IPS-18c (cell line): Measurements from ENCODE around the gene DALRD3.

Source experiments
- H3K4me3 ChIP-seq: 2 replicates; pipeline ENCODE4 v1.7.0; 2013; ENCODE audit warnings: low read depth, mild to moderate bottlenecking, low read length, moderate library complexity; ENCODE audit not compliant: insufficient read depth
- H3K9me3 ChIP-seq: one replicate; pipeline ENCODE4 v1.6.1; 2013; ENCODE audit warnings: mild to moderate bottlenecking, low read length, moderate library complexity; ENCODE audit not compliant: control insufficient read depth, insufficient read depth

Gene DALRD3

DNA sequence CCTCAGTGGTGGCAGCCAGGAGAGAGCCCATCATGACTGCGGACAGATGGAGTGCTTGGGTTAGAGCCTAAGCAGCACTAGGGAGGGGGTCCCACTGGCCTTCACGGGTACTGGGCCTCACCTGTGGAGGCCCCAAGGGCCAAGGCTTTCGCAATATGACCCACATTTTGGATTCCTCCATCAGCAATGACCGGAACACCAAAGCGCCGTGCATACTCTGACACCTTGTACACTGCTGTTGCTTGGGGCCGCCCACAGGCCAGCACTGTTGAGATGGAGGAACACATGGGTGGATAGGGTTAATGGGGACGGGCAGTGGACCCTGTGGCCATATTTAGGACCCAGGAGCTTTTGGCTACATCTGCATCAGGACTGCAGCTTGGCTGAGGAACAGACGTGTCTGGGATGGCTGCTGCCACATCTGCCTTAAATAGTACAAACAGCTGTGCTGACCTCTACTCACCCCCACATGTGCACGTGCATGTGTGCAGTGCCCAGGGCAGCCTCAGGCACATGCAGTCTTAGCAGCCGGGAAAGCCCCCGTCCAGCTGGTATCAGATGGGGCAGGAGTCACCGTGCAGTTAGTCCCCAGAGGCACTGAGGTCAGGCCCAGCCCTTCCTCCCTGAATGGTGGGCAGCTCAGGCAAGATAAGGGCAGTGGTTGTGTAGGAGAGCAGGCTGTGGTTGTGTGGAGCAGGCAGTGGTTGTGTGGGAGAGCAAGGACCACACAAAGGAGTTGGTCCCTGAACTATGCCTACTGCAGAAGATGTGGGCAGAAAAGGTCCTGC lies 6.8 kb upstream of the DALRD3 start:
- no peaks in the 10 kb centered on the region for H3K9me3 ChIP-seq
- no peak overlapping the region for H3K4me3 ChIP-seq

DNA sequence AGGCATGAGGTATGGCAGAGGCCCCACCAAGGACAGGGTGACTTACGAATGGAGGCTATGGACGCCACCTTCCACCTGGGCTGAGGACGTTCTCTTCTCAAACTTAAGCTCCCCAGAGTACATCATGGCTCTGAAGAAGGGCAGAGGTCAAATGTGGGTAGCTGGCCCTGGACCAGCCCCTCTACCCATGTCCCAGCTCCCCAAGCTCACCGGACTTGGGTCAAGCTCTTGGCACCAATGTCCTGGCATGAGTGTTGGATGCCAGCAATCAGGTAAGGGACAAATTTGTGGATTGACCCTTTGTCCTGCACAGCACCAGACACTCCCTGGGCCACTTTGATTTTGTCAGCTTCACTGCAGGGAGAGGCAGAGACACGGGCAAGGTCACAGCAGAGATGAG lies 6.1 kb upstream of the DALRD3 start:
- Histone ChIP-seq H3K9me3 (no peaks in the 10 kb centered on the region), H3K4me3 (no peak overlapping the region)

DNA sequence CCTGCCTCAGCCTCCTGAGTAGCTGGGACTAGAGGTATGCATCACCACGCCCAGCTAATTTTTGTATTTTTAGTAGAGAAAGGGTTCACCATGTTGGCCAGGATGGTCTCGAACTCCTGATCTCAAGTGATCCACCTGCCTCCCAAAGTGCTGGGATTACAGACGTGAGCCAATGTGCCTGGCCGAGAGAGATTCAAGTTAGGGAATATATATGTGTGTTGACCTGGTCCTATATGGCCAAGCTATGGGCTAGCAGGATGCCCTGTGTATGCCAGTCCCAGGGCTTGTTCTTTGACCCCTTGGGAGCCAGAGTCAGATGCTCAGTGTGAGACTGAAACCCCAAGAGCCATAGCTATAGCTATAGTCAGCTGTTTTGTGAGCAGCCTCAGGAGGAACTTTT lies 5.4 kb upstream of the DALRD3 start:
- no peak overlapping the region for H3K4me3 ChIP-seq
- H3K9me3 ChIP-seq: no peaks in the 10 kb centered on the region

DNA sequence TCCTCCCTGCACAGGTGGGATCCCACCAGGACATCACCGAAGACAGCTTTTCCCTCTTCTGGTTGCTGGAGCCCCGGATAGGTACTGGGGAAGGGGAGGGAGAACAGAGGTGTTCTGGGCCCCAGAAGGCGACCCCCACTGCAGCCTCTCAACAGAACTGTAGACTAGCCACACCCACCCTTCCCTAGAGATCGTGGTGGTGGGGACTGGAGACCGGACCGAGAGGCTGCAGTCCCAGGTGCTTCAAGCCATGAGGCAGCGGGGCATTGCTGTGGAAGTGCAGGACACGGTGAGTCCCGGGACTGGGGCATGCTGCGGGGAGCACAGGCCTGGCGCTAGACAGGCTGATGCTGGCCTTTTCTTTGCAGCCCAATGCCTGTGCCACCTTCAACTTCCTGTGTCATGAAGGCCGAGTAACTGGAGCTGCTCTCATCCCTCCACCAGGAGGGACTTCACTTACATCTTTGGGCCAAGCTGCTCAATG lies 4.3 kb upstream of the DALRD3 start:
- Histone ChIP-seq H3K4me3 (peak overlapping the region; percentile 99), H3K9me3 (no peaks in the 10 kb centered on the region)

DNA sequence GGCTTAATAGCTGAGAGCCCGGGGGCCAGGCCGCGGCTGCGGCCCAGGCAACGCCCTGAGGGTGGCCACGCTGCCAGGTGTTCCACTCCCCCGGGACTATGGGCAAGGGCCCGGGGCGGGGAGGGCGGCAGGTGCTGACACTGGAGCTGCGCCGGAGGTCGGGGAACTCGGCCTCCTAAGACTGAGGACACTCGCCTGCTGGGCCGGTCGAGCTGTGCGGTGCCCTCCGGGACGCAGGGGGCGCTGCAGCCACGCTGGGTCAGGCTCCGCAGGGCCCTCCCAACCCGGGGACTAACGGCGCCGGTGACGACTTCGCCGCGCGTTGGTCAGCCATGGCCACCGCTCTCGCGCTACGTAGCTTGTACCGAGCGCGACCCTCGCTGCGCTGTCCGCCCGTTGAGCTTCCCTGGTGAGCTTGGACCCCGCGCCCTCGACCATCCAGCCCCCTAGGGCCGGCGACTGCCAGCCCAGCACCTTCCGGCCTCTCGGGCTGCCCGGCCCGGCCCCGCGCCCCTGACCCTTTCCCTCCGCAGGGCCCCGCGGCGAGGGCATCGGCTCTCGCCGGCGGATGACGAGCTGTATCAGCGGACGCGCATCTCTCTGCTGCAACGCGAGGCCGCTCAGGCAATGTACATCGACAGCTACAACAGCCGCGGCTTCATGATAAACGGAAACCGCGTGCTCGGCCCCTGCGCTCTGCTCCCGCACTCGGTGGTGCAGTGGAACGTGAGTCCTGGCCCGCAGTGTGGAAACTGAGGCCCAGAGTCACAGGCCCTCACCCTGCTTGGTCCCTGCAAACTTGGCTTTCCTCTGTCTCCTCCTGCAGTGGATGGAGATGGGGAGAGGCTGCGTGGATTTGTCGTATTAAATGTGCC lies 3.7 kb upstream of the DALRD3 start, which contains the start of gene NDUFAF3:
NDUFAF3 (plus strand) TSS at position 309 of the 875 bp plus-strand sequence; CDS start at position 333, 24 bp downstream.
- peak within 1 kb of the TSS; percentile 99 for H3K4me3 ChIP-seq
- H3K9me3 ChIP-seq: no peaks in the 10 kb centered on the region

DNA sequence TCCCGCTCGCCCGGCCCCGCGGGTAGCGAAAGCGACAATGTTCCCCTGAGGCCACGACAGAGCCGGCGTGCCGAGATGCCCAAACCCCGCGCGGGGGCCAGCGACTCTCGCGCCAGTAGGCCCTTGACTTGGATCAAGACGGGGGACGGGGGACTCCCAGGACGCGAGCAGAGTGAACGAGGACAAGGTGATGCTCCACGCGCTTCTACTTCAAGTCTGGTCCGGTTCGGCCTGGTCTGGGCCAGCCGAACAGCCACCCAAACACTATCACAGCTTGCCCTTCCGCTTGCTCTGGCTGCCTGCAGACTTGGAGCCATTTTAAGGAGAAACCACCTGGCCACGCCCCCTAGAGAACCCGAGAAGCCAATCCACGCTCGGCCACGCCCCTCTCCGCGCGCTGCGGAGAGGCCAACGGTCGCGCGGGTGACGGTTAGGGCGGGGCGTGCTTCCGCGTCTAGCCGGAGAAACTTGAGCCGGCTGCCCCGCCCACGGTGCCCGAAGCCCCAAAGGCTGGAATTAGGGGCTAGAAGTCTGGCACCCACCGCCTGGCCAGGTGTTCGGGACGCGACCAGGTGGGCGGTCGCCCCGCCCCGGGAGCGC lies 2.9 kb upstream of the DALRD3 start:
- H3K9me3 ChIP-seq: no peaks in the 10 kb centered on the region
- H3K4me3 ChIP-seq: peak overlapping the region; percentile 99

DNA sequence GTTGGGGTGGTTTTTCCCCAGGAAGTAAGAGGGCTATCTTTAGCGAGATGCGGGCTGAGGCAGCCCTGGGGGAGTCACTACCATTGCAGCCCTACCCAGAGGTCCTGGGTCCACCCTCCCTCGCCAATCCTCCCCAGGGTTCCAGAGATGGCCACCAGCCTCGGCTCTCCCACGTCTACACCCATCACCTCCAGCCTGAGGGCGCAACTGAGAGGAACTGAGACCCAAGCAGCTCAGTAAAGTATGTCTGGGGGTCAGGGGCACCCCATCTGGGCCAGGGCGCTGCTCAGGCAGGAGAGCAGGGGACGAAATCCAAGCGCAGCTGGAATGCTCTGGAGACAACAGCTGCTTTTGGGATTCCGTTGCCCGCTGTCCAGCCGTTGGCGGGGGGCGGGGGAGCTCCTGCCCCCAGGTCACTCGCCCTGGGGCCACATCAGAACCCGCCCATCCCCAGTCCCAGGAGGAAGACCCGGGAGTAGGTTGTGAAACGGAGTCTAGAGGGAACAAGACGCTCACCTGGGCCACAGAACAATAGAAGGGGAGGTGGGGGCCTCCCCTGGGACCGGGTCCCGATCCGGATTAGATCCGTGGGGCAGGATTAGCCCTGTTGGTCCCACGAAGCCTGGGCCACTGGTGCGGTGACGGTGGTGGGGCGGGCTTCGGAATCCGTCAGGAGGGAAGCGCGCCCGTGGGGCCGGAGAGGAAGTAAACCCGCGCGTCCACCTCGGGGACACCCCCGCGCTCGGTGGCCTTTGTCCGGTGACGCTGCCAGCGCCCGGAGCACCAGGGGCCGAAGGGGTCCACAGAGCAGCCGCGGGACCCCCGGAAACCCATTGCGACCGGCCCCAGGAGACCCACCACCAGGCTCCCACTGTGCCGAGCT lies 2.2 kb upstream of the DALRD3 start:
- H3K9me3 ChIP-seq: no peaks in the 10 kb centered on the region

DNA sequence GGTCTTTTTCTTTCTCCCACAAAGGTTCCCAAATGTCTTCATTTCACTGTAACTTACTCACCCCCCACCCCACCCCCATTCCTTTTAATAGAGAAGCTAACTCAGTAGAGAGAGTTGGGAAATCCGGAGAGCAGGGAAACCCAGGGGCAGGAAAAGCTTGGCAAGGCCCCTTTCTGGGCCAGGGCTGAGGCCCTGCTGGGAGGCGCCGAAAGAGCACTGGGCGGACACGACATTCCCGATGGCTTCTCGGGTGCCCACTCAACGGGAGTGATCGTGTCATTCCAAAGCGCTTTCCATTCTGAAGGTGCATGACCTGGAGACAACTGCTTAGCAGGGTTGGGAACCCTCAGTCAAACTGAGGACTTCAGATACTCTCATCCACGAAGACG lies 1.6 kb upstream of the DALRD3 start:
- H3K9me3 ChIP-seq: no peaks in the 10 kb centered on the region
- peak overlapping the region; percentile 99 for H3K4me3 ChIP-seq

More for the DNA sequence above, 2.2 kb upstream of the DALRD3 start:
- H3K4me3 ChIP-seq: peak overlapping the region; percentile 99

DNA sequence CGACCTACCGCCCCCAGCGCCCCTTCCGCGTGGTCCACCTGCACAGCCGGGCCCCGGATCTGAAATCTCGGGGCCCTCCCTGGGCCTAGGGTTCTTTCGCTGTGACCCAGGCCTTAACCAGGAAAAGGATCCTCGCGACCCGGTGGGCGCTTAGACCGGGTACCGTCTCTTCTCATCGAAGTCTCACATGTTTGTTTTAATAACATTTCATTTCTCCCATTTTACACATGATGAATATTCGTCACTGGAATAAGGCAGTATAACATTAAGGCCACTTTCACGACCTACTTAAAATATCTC lies 277 bp upstream of the DALRD3 start:
- Histone ChIP-seq H3K9me3 (no peaks in the 10 kb centered on the region), H3K4me3 (peak overlapping the region; percentile 91)

DNA sequence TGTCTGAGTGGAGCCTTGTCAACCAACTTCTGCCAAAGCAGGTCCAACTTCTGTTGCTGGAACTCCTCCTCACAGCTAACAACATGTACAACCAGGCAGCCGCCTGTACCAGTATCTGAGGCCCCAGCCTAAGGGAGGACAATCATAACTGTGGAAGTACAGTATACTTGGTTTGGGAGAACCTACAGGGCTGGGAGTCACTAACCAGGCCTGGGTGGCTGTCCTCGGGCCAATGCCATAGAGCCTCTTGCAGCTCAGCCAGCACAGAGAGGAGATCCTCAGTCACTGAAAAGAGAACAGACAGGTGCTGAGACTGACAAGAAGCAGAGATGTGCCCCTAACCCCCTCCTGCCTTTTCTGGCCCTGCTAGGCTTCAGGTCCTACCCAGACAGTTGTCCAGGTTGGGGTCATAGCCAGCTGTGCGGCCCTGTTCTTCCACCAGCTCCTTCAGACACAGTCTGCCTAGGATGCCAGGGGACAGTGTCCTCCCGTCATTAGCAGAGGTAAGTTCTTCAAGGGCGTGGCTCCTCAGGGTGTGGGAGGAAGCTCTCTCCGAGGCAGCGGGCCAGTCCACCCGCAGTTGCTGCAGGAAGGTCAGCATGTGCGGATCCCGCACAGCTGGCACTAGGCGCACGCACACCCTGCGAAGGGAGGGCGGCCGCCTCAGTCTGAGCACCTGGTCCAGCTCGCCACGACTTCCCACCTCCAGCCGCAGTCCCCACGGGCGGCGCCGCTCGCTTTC lies 980 bp downstream of the DALRD3 start:
- Histone ChIP-seq H3K9me3 (no peaks in the 10 kb centered on the region), H3K4me3 (peak overlapping the region; percentile 91)

DNA sequence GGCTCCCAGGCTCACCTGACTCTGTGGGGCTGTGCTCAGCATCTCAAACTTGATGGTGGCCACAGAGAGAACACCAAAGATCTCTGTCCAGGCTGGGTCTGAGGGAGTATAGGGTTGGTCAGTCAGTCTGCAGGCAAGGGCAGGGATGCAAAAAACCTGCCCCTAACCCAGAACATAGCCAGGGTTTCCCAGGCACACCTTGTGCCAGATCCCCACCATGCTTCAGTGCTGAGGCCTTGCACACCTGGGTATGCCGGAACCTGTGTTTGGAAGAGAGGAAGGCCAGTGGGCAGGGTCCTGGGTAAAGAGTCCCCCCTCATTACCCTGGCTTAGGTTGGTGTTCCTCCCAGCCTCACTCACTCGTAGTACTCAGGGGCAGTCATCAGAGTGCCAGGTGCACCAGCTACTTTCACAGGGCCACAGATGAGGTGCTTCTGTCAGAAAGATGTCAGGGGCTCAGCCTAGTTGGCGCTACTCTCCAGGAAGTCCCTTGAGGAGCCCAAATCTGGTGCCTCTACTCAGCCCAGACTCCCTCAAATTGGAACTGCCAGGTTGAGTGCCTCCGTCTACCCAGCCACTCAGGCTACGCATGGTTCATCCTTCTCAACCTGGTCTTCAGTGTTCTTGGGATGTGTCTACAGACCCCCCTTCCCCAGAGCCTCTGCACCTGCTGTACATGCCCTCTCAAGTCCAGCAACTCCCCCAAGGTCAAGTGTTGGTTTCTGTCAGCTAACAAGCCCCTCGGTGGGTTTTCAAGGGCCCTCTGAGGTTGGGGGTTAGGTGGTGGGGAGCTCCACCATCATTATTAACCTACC lies 1.8 kb downstream of the DALRD3 start:
- Histone ChIP-seq H3K9me3 (no peaks in the 10 kb centered on the region), H3K4me3 (no peak overlapping the region)

DNA sequence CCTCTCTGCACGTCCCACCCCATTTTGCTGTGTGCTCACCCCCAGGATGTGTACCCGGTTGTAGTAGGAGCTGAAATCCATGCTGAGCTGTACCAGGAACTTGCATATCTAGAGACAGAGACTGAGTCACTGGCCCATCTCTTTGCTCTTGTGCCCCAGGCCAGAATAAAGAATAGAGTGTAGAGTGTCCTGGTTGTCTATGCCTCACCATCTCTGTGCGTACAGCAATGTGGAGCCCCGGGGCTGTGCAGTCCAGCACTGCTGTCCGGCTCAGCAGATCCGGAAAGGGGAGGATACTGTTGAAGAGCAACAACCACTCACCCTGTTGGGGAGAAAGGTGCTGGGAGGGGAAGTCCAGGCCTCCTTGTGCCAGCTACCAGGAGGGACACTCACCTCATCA lies 2.6 kb downstream of the DALRD3 start:
- H3K4me3 ChIP-seq: no peak overlapping the region
- H3K9me3 ChIP-seq: no peaks in the 10 kb centered on the region

DNA sequence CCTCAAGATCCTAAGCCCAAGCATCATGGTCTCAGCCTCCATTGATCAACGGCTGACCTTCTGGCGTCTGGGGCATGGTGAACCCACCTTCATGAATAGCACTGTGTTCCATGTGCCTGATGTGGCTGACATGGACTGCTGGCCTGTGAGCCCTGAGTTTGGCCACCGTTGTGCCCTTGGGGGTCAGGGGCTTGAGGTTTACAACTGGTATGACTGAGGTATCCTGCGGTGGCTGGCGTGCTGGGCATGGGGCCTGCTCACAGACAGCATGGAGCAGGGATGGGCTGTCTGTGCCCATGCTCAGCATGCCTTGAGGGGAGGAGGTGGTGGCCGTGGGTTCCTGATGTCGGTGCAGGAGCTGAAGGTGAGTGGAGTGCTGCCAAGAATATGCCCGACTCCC lies 3.3 kb downstream of the DALRD3 start:
- Histone ChIP-seq H3K4me3 (no peak overlapping the region), H3K9me3 (no peaks in the 10 kb centered on the region)

DNA sequence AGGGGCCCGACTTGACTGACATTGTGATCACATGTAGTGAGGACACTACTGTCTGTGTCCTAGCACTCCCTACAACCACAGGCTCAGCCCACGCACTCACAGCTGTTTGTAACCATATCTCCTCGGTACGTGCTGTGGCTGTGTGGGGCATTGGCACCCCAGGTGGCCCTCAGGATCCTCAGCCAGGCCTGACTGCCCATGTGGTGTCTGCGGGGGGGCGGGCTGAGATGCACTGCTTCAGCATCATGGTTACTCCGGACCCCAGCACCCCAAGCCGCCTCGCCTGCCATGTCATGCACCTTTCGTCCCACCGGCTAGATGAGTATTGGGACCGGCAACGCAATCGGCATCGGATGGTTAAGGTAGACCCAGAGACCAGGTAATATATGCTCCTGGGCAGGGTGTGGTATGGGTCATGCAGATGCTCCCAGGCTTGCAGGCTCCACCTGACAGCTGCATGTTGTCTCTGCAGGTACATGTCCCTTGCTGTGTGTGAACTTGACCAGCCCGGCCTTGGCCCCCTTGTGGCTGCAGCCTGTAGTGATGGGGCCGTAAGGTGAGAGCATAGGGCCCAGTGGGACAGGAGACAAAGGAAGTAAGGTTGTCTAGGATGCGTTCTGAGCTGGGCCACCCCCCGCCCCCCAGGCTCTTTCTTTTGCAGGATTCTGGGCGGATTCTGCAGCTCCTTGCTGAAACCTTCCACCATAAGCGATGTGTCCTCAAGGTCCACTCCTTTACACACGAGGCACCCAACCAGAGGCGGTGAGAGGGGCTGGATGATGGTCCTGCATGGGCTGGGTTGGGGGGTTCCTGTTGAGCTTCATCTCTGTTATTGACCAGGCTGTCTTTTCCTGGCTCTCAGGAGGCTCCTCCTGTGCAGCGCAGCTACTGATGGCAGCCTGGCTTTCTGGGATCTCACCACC lies 4.4 kb downstream of the DALRD3 start:
- no peak overlapping the region for H3K4me3 ChIP-seq
- H3K9me3 ChIP-seq: no peaks in the 10 kb centered on the region
